HepG2 (cell line): ENCODE results near the gene SLC25A52.
"Not testable (repeated sequence)": the region's sequence is repeated elsewhere in the genome, so short reads cannot be mapped to it uniquely, and the experiment has no call there.

Experiments used
- BHLHE40 ChIP-seq: IDR thresholded peaks from 2 replicates; pipeline ENCODE4 v1.6.1; 2011; ENCODE audit warnings: low read length, improper control_type of control experiment
- NCOA2 ChIP-seq: sonication (generic); formaldehyde crosslinking; IDR thresholded peaks from 2 replicates; pipeline ENCODE4 v1.8.0; 2022; ENCODE audit warnings: inconsistent platforms
- NFE2L1 ChIP-seq: sonication (generic); formaldehyde crosslinking; IDR thresholded peaks from 2 replicates; pipeline ENCODE4 v1.4.0; 2020; ENCODE audit warnings: missing genetic modification reagents, mild to moderate bottlenecking, borderline replicate concordance
- NONO ChIP-seq, 2 experiments: fragments of 450-650 bp in 1 of 2; sonication (generic) in 1 of 2; formaldehyde crosslinking in 1 of 2; IDR thresholded peaks in 1 of 2; conservative IDR thresholded peaks in 1 of 2; 2 replicates each; pipeline versions ENCODE4 v1.6.1 to v1.8.0; 2017 to 2022; ENCODE audit warnings: mild to moderate bottlenecking in 1 of 2, missing genetic modification reagents in 1 of 2, moderate library complexity in 1 of 2
- SAFB2 ChIP-seq: sonication (generic); formaldehyde crosslinking; IDR thresholded peaks from 2 replicates; pipeline ENCODE4 v1.5.1; 2020; ENCODE audit warnings: missing genetic modification reagents, low read depth, mild to moderate bottlenecking, borderline replicate concordance
- ZNF138 ChIP-seq: sonication (generic); formaldehyde crosslinking; IDR thresholded peaks from 2 replicates; pipeline ENCODE4 v1.5.0; 2020; ENCODE audit warnings: mild to moderate bottlenecking, low read depth, missing genetic modification reagents
- ZNF205 ChIP-seq: IDR thresholded peaks from 2 replicates; pipeline ENCODE4 v1.6.1; 2018; ENCODE audit warnings: missing biosample characterization, missing genetic modification reagents
- TF ChIP-seq, protein P1 (sequence below): sonication (generic); formaldehyde crosslinking; IDR thresholded peaks from 2 replicates; pipeline ENCODE4 v1.5.0; 2020; ENCODE audit warnings: mild to moderate bottlenecking, missing genetic modification reagents, moderate library complexity

DNA sequence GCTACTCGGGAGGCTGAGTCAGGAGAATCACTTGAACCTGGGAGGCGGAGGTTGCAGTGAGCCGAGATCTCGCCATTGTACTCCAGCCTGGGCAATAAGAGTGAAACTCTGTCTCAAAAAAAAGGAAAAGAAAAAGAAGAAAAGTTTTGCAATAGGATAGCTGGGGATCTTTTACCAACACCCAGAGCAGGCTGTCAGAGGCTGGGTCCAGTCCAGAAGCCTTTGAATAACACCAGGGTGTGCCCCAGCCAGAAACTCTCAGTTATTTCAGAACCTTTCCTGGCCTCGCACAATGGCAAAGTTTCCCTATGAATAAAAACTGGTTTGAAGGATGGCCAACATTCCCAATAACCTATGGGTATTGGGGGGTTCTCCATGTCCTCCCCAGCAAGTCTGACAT, 17.1 kb downstream of the SLC25A52 start:
- TF ChIP-seq NONO (IDR thresholded peaks at IDR 0.05); NONO (CRISPR knock-in tag; conservative IDR thresholded peaks at IDR 0.05); SAFB2 (CRISPR knock-in tag); NCOA2; NFE2L1; ZNF138; BHLHE40; ZNF205: not testable (repeated sequence)
- TF ChIP-seq, protein P1, sequence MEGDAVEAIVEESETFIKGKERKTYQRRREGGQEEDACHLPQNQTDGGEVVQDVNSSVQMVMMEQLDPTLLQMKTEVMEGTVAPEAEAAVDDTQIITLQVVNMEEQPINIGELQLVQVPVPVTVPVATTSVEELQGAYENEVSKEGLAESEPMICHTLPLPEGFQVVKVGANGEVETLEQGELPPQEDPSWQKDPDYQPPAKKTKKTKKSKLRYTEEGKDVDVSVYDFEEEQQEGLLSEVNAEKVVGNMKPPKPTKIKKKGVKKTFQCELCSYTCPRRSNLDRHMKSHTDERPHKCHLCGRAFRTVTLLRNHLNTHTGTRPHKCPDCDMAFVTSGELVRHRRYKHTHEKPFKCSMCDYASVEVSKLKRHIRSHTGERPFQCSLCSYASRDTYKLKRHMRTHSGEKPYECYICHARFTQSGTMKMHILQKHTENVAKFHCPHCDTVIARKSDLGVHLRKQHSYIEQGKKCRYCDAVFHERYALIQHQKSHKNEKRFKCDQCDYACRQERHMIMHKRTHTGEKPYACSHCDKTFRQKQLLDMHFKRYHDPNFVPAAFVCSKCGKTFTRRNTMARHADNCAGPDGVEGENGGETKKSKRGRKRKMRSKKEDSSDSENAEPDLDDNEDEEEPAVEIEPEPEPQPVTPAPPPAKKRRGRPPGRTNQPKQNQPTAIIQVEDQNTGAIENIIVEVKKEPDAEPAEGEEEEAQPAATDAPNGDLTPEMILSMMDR (CRISPR knock-in tag) = not testable (repeated sequence)
